Transverse colon (tissue), 3 donors: ENCODE measurements around the gene ZNF490.

ENCODE experiments used
- EP300 ChIP-seq: sonication (generic); formaldehyde crosslinking; IDR thresholded peaks from one replicate; pipeline ENCODE4 v1.6.1; 2017; ENCODE audit warnings: antibody characterized with exemption, low read depth
- POLR2A ChIP-seq: fragments of 450-650 bp; IDR thresholded peaks from one replicate; pipeline ENCODE4 v1.6.1; 2016; ENCODE audit warnings: antibody characterized with exemption, mild to moderate bottlenecking, moderate library complexity
- TF ChIP-seq, protein P1 (sequence below), 5 experiments: fragments of 200-600 bp in 3 of 5; fragments of 450-650 bp in 2 of 5; sonication (generic) in 3 of 5; IDR thresholded peaks; 1 replicate in 2 of 5; 2 replicates in 3 of 5; pipeline ENCODE4 v1.5.1; 2016 to 2017; ENCODE audit warnings: antibody characterized with exemption in 5 of 5, inconsistent platforms in 3 of 5, mild to moderate bottlenecking in 2 of 5, moderate library complexity in 1 of 5

DNA sequence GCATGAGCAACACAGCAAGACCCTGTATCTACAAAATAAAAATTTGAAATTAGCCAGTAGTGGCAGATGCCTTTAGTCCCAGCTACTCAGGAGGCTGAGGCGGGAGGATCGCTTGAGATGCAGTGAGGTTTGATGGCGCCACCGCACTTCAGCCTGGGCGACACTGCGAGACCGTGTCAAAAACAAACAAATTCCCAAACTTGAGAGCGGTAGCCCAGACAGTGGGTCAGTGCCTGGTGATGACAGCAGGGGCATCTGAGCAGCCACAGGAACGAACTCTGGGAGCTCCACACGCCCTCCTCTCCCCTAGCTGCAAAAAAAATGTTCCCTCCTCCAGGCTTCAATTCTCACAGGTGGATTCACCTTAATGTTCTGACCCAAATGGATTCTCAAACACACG, 14.1 kb downstream of the ZNF490 start:
- TF ChIP-seq EP300 = no peak
- TF ChIP-seq, protein P1, sequence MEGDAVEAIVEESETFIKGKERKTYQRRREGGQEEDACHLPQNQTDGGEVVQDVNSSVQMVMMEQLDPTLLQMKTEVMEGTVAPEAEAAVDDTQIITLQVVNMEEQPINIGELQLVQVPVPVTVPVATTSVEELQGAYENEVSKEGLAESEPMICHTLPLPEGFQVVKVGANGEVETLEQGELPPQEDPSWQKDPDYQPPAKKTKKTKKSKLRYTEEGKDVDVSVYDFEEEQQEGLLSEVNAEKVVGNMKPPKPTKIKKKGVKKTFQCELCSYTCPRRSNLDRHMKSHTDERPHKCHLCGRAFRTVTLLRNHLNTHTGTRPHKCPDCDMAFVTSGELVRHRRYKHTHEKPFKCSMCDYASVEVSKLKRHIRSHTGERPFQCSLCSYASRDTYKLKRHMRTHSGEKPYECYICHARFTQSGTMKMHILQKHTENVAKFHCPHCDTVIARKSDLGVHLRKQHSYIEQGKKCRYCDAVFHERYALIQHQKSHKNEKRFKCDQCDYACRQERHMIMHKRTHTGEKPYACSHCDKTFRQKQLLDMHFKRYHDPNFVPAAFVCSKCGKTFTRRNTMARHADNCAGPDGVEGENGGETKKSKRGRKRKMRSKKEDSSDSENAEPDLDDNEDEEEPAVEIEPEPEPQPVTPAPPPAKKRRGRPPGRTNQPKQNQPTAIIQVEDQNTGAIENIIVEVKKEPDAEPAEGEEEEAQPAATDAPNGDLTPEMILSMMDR (IDR thresholded peaks at IDR 0.05) = no peak
- TF ChIP-seq POLR2A = no peak
